Anterior cingulate cortex (tissue), 58 donors: ENCODE measurements around the gene GORAB.

Experiments
- DNase-seq, 58 donors: peaks; one replicate each; lab custom pipeline; 2025; lab: John Stamatoyannopoulos, UW

The GORAB gene

GRCh38 chr1:170531758-170532657, at the start of gene GORAB:
Gene GORAB, plus strand, starts transcription at chr1:170532166. Its CDS starts 58 bp downstream, at chr1:170532224.
- peak; percentile 48 to 94 (median 85) for DNase-seq

- no peak for DNase-seq
Observed at GRCh38 chr1:170483051-170483450, 48.9 kb upstream of the GORAB start.

- DNase-seq, result no peak
Observed at GRCh38 chr1:170487503-170487902, 44.5 kb upstream of the GORAB start.

- DNase-seq, result no peak
Observed at GRCh38 chr1:170491291-170491690, 40.7 kb upstream of the GORAB start.

GRCh38 chr1:170494369-170494768, 37.6 kb upstream of the GORAB start:
- DNase-seq, result no peak

- DNase-seq, result no peak
Observed at GRCh38 chr1:170495006-170495405, 37.0 kb upstream of the GORAB start.

GRCh38 chr1:170498876-170499275, 33.1 kb upstream of the GORAB start:
- DNase-seq, result no peak

GRCh38 chr1:170503665-170504064, 28.3 kb upstream of the GORAB start:
- no peak for DNase-seq

- no peak for DNase-seq
Observed at GRCh38 chr1:170510163-170510562, 21.8 kb upstream of the GORAB start.

- no peak for DNase-seq
Observed at GRCh38 chr1:170511038-170511437, 20.9 kb upstream of the GORAB start.

GRCh38 chr1:170513138-170513537, 18.8 kb upstream of the GORAB start:
- no peak for DNase-seq

- DNase-seq, result no peak
Observed at GRCh38 chr1:170518185-170518834, 13.7 kb upstream of the GORAB start.

GRCh38 chr1:170518965-170519364, 13.0 kb upstream of the GORAB start:
- DNase-seq, result no peak

- DNase-seq, result no peak
Observed at GRCh38 chr1:170520601-170521000, 11.4 kb upstream of the GORAB start.

- no peak for DNase-seq
Observed at GRCh38 chr1:170521818-170522217, 10.1 kb upstream of the GORAB start.

GRCh38 chr1:170530972-170531757, 801 bp upstream of the GORAB start:
- peak in 19 of 58 donors; percentile 0 to 26 (median 4) for DNase-seq

GRCh38 chr1:170533298-170533697, 1.3 kb downstream of the GORAB start:
- DNase-seq, result no peak

- DNase-seq, result no peak
Observed at GRCh38 chr1:170534626-170535147, 2.7 kb downstream of the GORAB start.

GRCh38 chr1:170535418-170535817, 3.5 kb downstream of the GORAB start:
- DNase-seq, result no peak

- no peak for DNase-seq
Observed at GRCh38 chr1:170536924-170537551, 5.1 kb downstream of the GORAB start.
